Testis (tissue), 2 donors: ENCODE measurements around the gene ACSF2.

Experiments used
- CTCF ChIP-seq, 3 experiments: fragments of 450-650 bp in 2 of 3; fragments of 200-600 bp in 1 of 3; sonication (generic) in 1 of 3; IDR thresholded peaks; one replicate each; pipeline ENCODE4 v1.5.1; 2016 to 2019; ENCODE audit warnings: antibody characterized with exemption in 3 of 3, mild to moderate bottlenecking in 2 of 3, moderate library complexity in 1 of 3
- POLR2A ChIP-seq: fragments of 450-650 bp; IDR thresholded peaks from one replicate; pipeline ENCODE4 v1.6.1; 2017; ENCODE audit warnings: antibody characterized with exemption, mild to moderate bottlenecking, moderate library complexity

- TF ChIP-seq CTCF (IDR thresholded peaks at IDR 0.05) (no peak), POLR2A (no peak)
Measured at GRCh38 chr17:50406578-50406977, 19.4 kb upstream of the ACSF2 start.
